ENCODE data around the gene DMRTC2.

DMRTC2 gene

DNA sequence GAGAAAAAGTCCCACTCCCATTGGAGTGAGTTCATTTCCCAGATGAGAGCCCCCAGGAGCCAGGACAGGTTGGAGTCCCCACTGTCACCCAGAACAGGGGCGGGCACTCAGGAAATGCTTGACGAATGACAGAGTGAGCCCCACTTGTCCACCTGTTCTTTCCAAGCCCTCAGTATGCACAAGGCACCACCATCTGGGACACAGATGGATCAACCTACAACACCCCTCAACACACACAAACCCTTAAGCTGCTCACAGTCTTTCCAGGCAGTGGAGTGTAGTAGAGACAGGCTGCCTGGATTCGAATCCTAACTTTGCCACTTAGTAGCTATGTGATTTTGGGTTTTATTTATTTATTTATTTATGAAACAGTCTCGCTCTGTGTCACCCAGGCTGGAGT lies 46.1 kb downstream of the DMRTC2 start:
- no peak for DNase-seq (ENCODE audit: low read depth)

DNA sequence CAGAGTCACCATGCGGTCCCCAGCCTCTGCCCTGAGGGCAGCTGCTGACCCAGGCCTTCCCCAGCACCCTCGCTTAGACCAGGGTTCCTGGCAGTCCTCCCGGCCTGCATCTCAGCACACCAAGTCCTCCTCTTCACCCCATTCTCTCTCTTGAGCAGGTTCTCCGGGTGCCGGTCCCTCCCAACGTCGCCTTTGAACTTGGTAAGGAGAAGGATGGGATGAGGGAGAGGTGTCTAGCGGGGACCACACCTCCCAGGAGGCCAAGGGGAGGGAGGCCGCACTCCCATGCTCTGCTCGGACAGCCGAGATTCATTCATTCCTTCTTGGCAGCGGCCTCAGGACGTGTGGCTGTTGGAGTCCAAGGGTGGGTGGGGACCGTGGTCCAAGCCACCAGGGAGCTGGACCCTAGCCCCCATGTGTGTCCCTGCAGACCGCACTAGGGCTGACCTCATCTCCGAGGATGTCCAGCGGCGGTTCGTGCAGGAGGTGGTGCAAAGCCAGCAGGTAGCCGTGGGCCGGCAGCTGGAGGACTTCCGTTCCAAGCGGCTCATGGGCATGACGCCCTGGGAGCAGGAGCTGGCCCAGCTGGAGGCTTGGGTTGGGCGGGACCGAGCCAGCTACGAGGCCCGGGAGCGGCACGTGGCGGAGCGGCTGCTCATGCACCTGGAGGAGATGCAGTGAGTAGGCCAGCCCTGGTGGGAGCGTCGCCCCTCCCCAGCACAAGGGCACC lies 47.5 kb downstream of the DMRTC2 start:
- no peak for DNase-seq (ENCODE audit: low read depth)

DNA sequence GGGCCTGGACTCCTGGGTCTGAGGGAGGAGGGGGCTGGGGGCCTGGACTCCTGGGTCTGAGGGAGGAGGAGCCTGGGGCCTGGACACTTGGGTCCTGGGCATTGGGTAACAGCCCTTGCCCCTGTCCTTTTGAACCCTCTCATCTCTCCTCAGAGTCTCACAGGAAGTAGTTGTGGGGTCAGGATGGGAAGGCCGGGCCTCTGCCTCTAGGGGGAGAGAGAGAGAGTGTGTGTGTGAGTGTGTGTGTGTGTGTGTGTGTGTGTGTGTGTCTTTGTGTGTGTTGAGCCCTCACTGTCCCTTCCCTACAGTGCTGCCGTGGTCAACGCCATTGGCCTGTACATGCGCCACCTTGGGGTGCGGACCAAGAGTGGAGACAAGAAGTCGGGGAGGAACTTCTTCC lies 49.1 kb downstream of the DMRTC2 start:
- no peak for DNase-seq (ENCODE audit: low read depth)

DNA sequence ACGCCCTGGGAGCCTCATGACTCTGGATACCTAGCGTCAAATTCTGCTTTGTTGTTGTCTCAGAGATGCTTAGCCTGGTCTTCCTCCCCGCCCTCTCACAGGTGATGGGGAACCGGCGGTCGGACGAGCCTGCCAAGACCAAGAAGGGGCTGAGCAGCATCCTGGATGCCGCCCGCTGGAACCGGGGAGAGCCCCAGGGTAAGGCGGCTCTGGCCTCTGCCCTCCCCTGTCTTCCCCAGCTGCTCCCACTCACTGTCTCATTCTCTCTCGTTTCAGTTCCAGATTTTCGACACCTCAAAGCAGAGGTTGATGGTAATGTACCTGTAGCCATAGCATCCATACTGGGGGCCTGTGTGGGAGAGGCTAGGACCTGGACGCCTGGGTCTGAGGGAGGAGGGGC lies 49.5 kb downstream of the DMRTC2 start:
- DNase-seq (ENCODE audit: low read depth): no peak

DNA sequence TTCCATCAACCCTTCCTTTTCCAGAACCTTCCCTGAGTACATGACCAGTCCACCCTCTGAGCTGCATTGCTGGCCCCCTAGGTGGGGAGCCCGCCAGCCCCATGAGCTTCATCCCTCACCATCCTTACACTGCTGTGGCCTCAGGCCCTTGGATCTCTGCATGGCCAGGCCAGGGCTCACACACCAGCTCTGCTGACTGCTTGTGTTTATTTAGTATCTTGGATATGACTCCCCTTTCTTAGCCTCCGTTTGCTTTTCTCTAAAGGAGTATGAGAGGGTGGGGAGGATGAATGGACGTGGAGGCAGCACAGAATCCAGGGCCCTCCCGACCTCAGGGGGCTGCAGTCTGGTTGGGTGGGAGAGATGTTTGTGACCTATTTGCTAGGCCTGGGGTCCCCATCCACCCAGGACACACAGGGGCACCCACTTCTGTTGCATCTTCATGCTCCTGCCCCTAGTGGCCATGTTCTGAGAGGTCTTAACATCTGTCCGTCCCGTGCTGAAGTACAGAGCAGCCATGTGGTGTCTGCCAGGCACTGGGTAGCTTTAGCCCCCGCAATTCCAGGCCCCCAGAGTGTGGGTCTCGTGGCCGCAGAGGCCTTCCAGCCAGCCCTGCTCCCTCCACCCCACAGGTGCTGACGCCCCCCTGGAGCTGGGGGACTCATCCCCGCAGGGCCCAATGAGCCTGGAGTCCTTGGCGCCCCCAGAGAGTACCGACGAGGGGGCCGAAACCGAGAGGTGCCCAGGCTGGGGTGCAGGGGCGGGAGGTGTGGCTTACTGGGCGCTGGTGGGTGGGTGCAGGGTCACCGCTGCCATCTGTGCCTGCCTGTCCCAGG lies 51.1 kb downstream of the DMRTC2 start:
- DNase-seq (ENCODE audit: low read depth): no peak

DNA sequence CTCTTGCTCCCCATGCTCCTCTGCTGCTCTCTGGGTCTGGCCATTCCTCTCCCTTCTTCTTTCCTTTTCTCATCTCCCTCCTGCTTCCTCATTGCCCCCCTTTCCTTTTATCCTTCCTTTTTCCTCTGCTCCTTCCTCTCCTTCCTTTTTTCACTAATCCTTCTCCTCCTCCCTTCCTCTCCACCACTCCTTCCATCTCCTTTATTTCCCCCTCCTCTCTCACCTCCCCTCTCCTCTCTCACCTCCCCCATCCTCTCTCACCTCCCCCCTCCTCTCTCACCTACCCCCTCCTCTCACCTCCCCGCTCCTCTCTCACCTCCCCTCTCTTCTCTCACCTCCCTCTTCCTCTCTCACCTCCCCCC lies 51.7 kb downstream of the DMRTC2 start:
- no peak for DNase-seq (ENCODE audit: low read depth)

DNA sequence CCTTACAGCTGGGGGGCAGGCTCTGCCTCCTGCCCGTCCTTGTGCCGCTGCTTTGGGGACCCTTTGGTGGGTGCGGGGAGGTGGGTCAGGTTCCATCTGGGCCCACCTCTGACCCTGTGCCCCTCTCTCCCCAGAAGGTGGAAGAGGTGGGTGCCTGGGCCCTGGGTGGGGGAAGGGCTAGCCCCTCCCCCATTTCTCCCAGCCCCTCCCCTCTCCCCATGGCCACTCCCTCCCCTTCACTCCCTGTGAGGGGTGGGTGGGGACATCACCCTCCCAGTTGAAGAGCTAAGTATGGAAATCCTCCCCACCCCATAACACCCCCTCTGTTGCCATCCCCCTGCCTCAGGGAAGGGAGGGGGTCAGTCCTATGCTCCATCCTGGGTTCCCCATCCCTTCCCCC lies 52.3 kb downstream of the DMRTC2 start:
- DNase-seq (ENCODE audit: low read depth): no peak

DNA sequence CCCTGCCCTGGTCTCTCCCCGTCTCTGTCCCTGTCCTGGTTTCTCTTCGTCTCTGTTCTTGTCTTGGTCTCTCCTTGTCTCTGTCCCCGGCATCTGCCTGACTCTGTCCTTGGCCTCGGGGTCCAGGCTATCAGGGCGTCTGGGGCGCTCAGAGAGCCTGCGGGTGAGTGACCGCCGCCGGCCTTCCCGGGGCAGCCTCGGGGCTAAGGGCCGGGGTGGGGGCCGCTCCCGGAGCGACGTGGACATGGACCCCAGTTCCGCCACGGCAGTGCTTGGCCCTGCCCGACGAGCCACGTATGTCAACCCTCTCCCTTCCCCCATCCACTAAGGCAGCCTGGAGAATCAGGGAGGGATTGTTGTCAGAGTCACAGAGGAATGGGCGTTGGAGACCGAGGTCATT lies 53.0 kb downstream of the DMRTC2 start:
- DNase-seq (ENCODE audit: low read depth): no peak

DNA sequence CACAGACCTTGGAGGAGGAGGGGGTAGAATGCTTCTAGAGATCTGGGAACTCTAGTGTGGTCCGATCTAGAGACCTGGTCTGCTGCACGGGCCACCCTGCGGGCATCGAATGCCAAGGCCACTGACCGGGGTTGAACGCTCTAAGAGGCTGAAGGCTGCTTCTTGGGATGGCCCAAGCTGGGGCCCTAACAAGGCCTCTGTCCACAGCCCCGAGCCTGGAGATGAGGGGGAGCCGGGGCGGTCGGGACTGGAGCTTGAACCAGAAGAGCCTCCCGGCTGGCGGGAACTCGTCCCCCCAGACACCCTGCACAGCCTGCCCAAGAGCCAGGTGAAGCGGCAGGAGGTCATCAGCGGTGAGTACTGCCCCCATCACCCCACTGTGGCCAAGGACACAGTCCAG lies 53.4 kb downstream of the DMRTC2 start:
- DNase-seq (ENCODE audit: low read depth): no peak

All from T-helper 22 cell (primary cell).